PC-9 (cell line): Measurements from ENCODE around the gene TAOK1. TPM values are rescaled to one million over a fixed set of nuclear protein-coding genes. Genes with fewer than 3 reads are reported as not detected.
A peak's percentile ranks its signal among the peaks of the same experiment; 100 is the strongest.

Experiments
- BruUV-seq: library from RNA; stranded (reverse); fragments of 400-500 nt; replicated peaks from 2 replicates; lab custom pipeline; 2021; lab: Mats Ljungman, UMichigan
- CTCF ChIA-PET: fragments of 300-600 bp; sonication (Branson Sonifier 250); formaldehyde crosslinking; loops from one replicate; lab custom pipeline; 2022; ENCODE audit warnings: antibody characterized with exemption; lab: Charles Lee
- POLR2A ChIA-PET: fragments of 300-600 bp; sonication (Branson Sonifier 250); formaldehyde crosslinking; loops from one replicate; lab custom pipeline; 2022; ENCODE audit warnings: antibody characterized with exemption; ENCODE audit not compliant: unreplicated experiment; lab: Charles Lee
- DNase-seq, 2 experiments: peaks; one replicate each; pipeline versions ENCODE4 v3.0.0 to v3.0.0-alpha.2; 2015 to 2022; ENCODE audit warnings: mixed read lengths in 1 of 2
- H2AFZ ChIP-seq: fragments of 200-600 bp; sonication (generic); 2 replicates; pipeline ENCODE4 v1.8.1; 2017; ENCODE audit warnings: antibody characterized with exemption
- H3F3A ChIP-seq: fragments of 200-600 bp; sonication (generic); 2 replicates; pipeline ENCODE4 v1.8.1; 2017; ENCODE audit warnings: antibody characterized with exemption, mild to moderate bottlenecking, low read depth; ENCODE audit not compliant: insufficient read depth
- H3K27ac ChIP-seq: fragments of 200-600 bp; sonication (generic); 2 replicates; pipeline ENCODE4 v1.6.1; 2016; ENCODE audit warnings: mixed run types
- H3K27me3 ChIP-seq: fragments of 200-600 bp; sonication (generic); 2 replicates; pipeline ENCODE4 v1.6.1; 2016; ENCODE audit warnings: low read depth, mixed run types; ENCODE audit not compliant: insufficient read depth
- H3K36me3 ChIP-seq: fragments of 200-600 bp; sonication (generic); 2 replicates; pipeline ENCODE4 v1.6.1; 2016; ENCODE audit warnings: low read depth, mixed run types
- H3K4me1 ChIP-seq: fragments of 200-600 bp; sonication (generic); replicated peaks from 2 replicates; pipeline ENCODE4 v1.6.1; 2016; ENCODE audit warnings: mixed run types; ENCODE audit not compliant: insufficient read depth
- H3K4me2 ChIP-seq: fragments of 200-600 bp; sonication (generic); 2 replicates; pipeline ENCODE4 v1.6.1; 2017; ENCODE audit warnings: mixed run types
- H3K4me3 ChIP-seq: fragments of 200-600 bp; sonication (generic); 2 replicates; pipeline ENCODE4 v1.6.1; 2016; ENCODE audit warnings: mixed run types
- H3K79me2 ChIP-seq: fragments of 200-600 bp; sonication (generic); 2 replicates; pipeline ENCODE4 v1.6.1; 2017; ENCODE audit warnings: low read depth, mixed run types
- H3K9me2 ChIP-seq: fragments of 200-600 bp; sonication (generic); 2 replicates; pipeline ENCODE4 v1.8.1; 2017; ENCODE audit warnings: mild to moderate bottlenecking; ENCODE audit not compliant: insufficient read depth
- H3K9me3 ChIP-seq: fragments of 200-600 bp; sonication (generic); 2 replicates; pipeline ENCODE4 v1.8.1; 2016; ENCODE audit warnings: low read depth; ENCODE audit not compliant: insufficient read depth
- H4K20me1 ChIP-seq: fragments of 200-600 bp; sonication (generic); 2 replicates; pipeline ENCODE4 v1.8.1; 2017; ENCODE audit not compliant: insufficient read depth
- CTCF ChIP-seq: fragments of 200-600 bp; sonication (generic); conservative IDR thresholded peaks from 2 replicates; pipeline ENCODE4 v1.6.1; 2017; ENCODE audit warnings: mixed run types, antibody characterized with exemption, mild to moderate bottlenecking, moderate library complexity
- EZH2 ChIP-seq: fragments of 200-600 bp; sonication (generic); IDR thresholded peaks from 2 replicates; pipeline ENCODE4 v1.8.0; 2017; ENCODE audit warnings: antibody characterized with exemption, low read depth
- intact Hi-C: fragments of 100-400 bp; cut with micrococcal nuclease; formaldehyde crosslinking; loops from one replicate; pipeline ENCODE4 v1.10.0; 2022; ENCODE audit not compliant: unreplicated experiment
- total RNA-seq: library from RNA; stranded (reverse); gene quantifications from 2 replicates; pipeline ENCODE4 v1.2.3, GENCODE V29; 2021

TAOK1 gene
- total RNA-seq, 1 experiment from 2014 or later: 51.1 TPM

GRCh38 chr17:29574732-29575510 is 184.8 kb downstream of the TAOK1 start:
- Histone ChIP-seq H3K27ac (no peak overlapping the region), H3K4me2 (no peak overlapping the region), H3K4me1 (no peaks in the 10 kb centered on the region), H4K20me1 (no peaks in the 10 kb centered on the region), H3K36me3 (no peaks in the 10 kb centered on the region), H3F3A (0 out of 2 replicates have a peak, but pooled peaks cover 1% of the 10 kb centered on the region), H3K79me2 (no peaks in the 10 kb centered on the region), H3K9me2 (no peaks in the 10 kb centered on the region), H3K27me3 (no peaks in the 10 kb centered on the region), H3K4me3 (no peak overlapping the region), H3K9me3 (no peaks in the 10 kb centered on the region), H2AFZ (no peak overlapping the region)
- peak in 1 of 2 experiments; percentile 15 for DNase-seq
- TF ChIP-seq CTCF: no peak
- TF ChIP-seq EZH2: no peak
- CTCF ChIA-PET: interaction anchor here (0.7 kb wide), 1 partner anchor 17 kb away, joined by 3 read pairs; no protein-coding TSS in a partner anchor
- intact Hi-C loops: no loop called here
- BruUV-seq: no TSS peak
- POLR2A ChIA-PET: interaction anchor here (0.6 kb wide), 1 partner anchor 367 kb away, joined by 3 read pairs; no protein-coding TSS in a partner anchor

GRCh38 chr17:29575511-29576213 is 185.5 kb downstream of the TAOK1 start:
- POLR2A ChIA-PET: no interaction called here
- Histone ChIP-seq H3K4me2 (no peak overlapping the region), H4K20me1 (no peaks in the 10 kb centered on the region), H3K79me2 (no peaks in the 10 kb centered on the region), H3K36me3 (no peaks in the 10 kb centered on the region), H3K4me1 (no peaks in the 10 kb centered on the region), H3K9me2 (no peaks in the 10 kb centered on the region), H3F3A (no peaks in the 10 kb centered on the region), H3K9me3 (no peaks in the 10 kb centered on the region), H2AFZ (no peak overlapping the region), H3K27ac (no peak overlapping the region), H3K27me3 (no peaks in the 10 kb centered on the region), H3K4me3 (no peak overlapping the region)
- peak in 1 of 2 experiments; percentile 13 for DNase-seq
- TF ChIP-seq CTCF (no peak), EZH2 (no peak)
- CTCF ChIA-PET: no interaction called here
- intact Hi-C loops: no loop called here
- BruUV-seq: no TSS peak

- no peaks in the 10 kb centered on the region for H3K9me2 ChIP-seq
- H3K79me2 ChIP-seq: no peaks in the 10 kb centered on the region
- no peaks in the 10 kb centered on the region for H3K4me1 ChIP-seq
- BruUV-seq: no TSS peak
- CTCF ChIA-PET: no interaction called here
- H3K4me3 ChIP-seq: no peak overlapping the region
- H2AFZ ChIP-seq: no peak overlapping the region
- no peak overlapping the region for H3K4me2 ChIP-seq
- H3K9me3 ChIP-seq: no peaks in the 10 kb centered on the region
- no peaks in the 10 kb centered on the region for H3K27me3 ChIP-seq
- DNase-seq: peak in 1 of 2 experiments; percentile 8
- H3F3A ChIP-seq: no peaks in the 10 kb centered on the region
- no peaks in the 10 kb centered on the region for H3K36me3 ChIP-seq
- no peak overlapping the region for H3K27ac ChIP-seq
- POLR2A ChIA-PET: no interaction called here
- no peaks in the 10 kb centered on the region for H4K20me1 ChIP-seq
- intact Hi-C loops: no loop called here
- TF ChIP-seq CTCF (no peak), EZH2 (no peak)
Observed at GRCh38 chr17:29576214-29577000, 186.2 kb downstream of the TAOK1 start.
